ENCODE data around the gene HACL1.

- TF ChIP-seq CTCF (conservative IDR thresholded peaks at IDR 0.05; ENCODE audit: low read depth, low read length) (no peak), EZH2 (IDR thresholded peaks at IDR 0.05; ENCODE audit: low read length, unreplicated experiment) (no peak)
These were observed 49.5 kb downstream of the HACL1 start for GRCh38 chr3:15551902-15552301.
